HCT116 (cell line): ENCODE results near the gene ZBED2. TPM values are rescaled to one million over a fixed set of nuclear protein-coding genes. Genes with fewer than 3 reads are reported as not detected.

ENCODE experiments used
- ATAC-seq: fragments of 200-7000 bp; cut with Tn5 transposase; 2 replicates; pipeline ENCODE4 v1.9.1; 2020; ENCODE audit warnings: mild to moderate bottlenecking, moderate library complexity
- BruUV-seq: library from RNA; stranded (reverse); fragments of 400-500 nt; replicated peaks from 2 replicates; lab custom pipeline; 2021; lab: Mats Ljungman, UMichigan
- CTCF ChIA-PET: fragments of 300-600 bp; sonication (Branson Sonifier 250); formaldehyde crosslinking; loops from one replicate; lab custom pipeline; 2021; ENCODE audit warnings: antibody characterized with exemption; lab: Charles Lee
- POLR2A ChIA-PET: fragments of 300-600, 350-600 bp; sonication (Branson Sonifier 250); formaldehyde crosslinking; loops from one replicate; lab custom pipeline; 2021; ENCODE audit warnings: antibody characterized with exemption; lab: Charles Lee
- RAD21 ChIA-PET, 2 experiments: fragments of 300-600 bp; sonication (Branson Sonifier 250); formaldehyde crosslinking; loops; one replicate each; lab custom pipeline; 2023; ENCODE audit warnings: low total read pairs in 2 of 2; ENCODE audit not compliant: uncharacterized antibody in 2 of 2, unreplicated experiment in 2 of 2, low non-redundant PET in 1 of 2; lab: Charles Lee
- DNase-seq: peaks from one replicate; pipeline ENCODE4 v3.0.0-alpha.2; 2010; ENCODE audit warnings: low read depth, low spot score
- H2AFZ ChIP-seq: fragments of 200-600 bp; shearing (Covaris generic), sonication (generic); 2 replicates; pipeline ENCODE4 v1.6.1; 2017; ENCODE audit warnings: low read depth, mixed run types, mixed read lengths, antibody characterized with exemption, low read length; ENCODE audit not compliant: poor library complexity, severe bottlenecking
- H3K27ac ChIP-seq: 2 replicates; pipeline ENCODE4 v1.5.1; 2012; ENCODE audit warnings: low read depth, low read length
- H3K27me3 ChIP-seq: fragments of 200-600 bp; sonication (generic); 2 replicates; pipeline ENCODE4 v1.6.1; 2016; ENCODE audit warnings: mixed run types, low read length, mixed read lengths; ENCODE audit not compliant: insufficient read depth
- H3K36me3 ChIP-seq, 2 experiments: fragments of 200-500 bp in 1 of 2; fragments of 200-600 bp in 1 of 2; sonication (Bioruptor generic) in 1 of 2; sonication (generic) in 1 of 2; 2 replicates each; pipeline versions ENCODE4 v1.5.1 to v1.6.1; 2014 to 2016; ENCODE audit warnings: low read length in 2 of 2, inconsistent platforms in 1 of 2, mixed read lengths in 1 of 2, mixed run types in 1 of 2; ENCODE audit not compliant: insufficient read depth in 2 of 2, control insufficient read depth in 1 of 2
- H3K4me1 ChIP-seq, 2 experiments: fragments of 200-600 bp in 1 of 2; sonication (generic) in 1 of 2; 2 replicates each; pipeline versions ENCODE4 v1.5.1 to v1.6.1; 2012 to 2017; ENCODE audit warnings: low read length in 2 of 2, inconsistent platforms in 1 of 2, mild to moderate bottlenecking in 1 of 2, mixed read lengths in 1 of 2, mixed run types in 1 of 2, moderate library complexity in 1 of 2; ENCODE audit not compliant: insufficient read depth in 2 of 2, control insufficient read depth in 1 of 2
- H3K4me2 ChIP-seq: fragments of 200-600 bp; sonication (generic); 2 replicates; pipeline ENCODE4 v1.6.1; 2017; ENCODE audit warnings: mixed run types, low read length, mixed read lengths
- H3K4me3 ChIP-seq, 2 experiments: fragments of 200-600 bp in 1 of 2; sonication (generic) in 1 of 2; replicated peaks in 1 of 2; 2 replicates each; pipeline ENCODE4 v1.5.1; 2011 to 2016; ENCODE audit warnings: low read length in 2 of 2, control low read depth in 1 of 2, low read depth in 1 of 2, mild to moderate bottlenecking in 1 of 2, mixed read lengths in 1 of 2, mixed run types in 1 of 2
- H3K79me2 ChIP-seq: fragments of 200-600 bp; sonication (generic); 2 replicates; pipeline ENCODE4 v1.6.1; 2017; ENCODE audit warnings: mild to moderate bottlenecking, mixed run types, low read length, moderate library complexity, mixed read lengths; ENCODE audit not compliant: insufficient read depth
- H3K9ac ChIP-seq: fragments of 200-600 bp; sonication (generic); 2 replicates; pipeline ENCODE4 v1.6.1; 2016; ENCODE audit warnings: low read length, mixed read lengths
- H3K9me2 ChIP-seq: fragments of 200-600 bp; sonication (generic), shearing (Covaris generic); 2 replicates; pipeline ENCODE4 v1.6.1; 2017; ENCODE audit warnings: mixed run types, mild to moderate bottlenecking, moderate library complexity; ENCODE audit not compliant: insufficient read depth
- H3K9me3 ChIP-seq, 2 experiments: fragments of 200-500 bp in 1 of 2; fragments of 200-600 bp in 1 of 2; sonication (Bioruptor generic) in 1 of 2; sonication (generic) in 1 of 2; 2 replicates each; pipeline ENCODE4 v1.6.1; 2014 to 2017; ENCODE audit warnings: low read length in 2 of 2, mixed read lengths in 2 of 2, inconsistent platforms in 1 of 2, low read depth in 1 of 2, mild to moderate bottlenecking in 1 of 2, mixed run types in 1 of 2, moderate library complexity in 1 of 2; ENCODE audit not compliant: control insufficient read depth in 1 of 2, insufficient read depth in 1 of 2
- H4K20me1 ChIP-seq: fragments of 200-600 bp; sonication (generic), shearing (Covaris generic); 2 replicates; pipeline ENCODE4 v1.6.1; 2017; ENCODE audit warnings: mixed run types, mild to moderate bottlenecking, moderate library complexity; ENCODE audit not compliant: insufficient read depth
- EGR1 ChIP-seq: IDR thresholded peaks from 2 replicates; pipeline ENCODE4 v1.6.1; 2012; ENCODE audit warnings: low read depth
- ELF1 ChIP-seq: IDR thresholded peaks from 2 replicates; pipeline ENCODE4 v1.6.1; 2012; ENCODE audit warnings: low read depth, borderline replicate concordance
- EZH2 ChIP-seq: fragments of 200-600 bp; sonication (generic); IDR thresholded peaks from 2 replicates; pipeline ENCODE4 v1.6.1; 2017; ENCODE audit warnings: antibody characterized with exemption, mixed run types
- FOSL1 ChIP-seq: IDR thresholded peaks from 2 replicates; pipeline ENCODE4 v1.6.1; 2012; ENCODE audit warnings: low read depth
- POLR2AphosphoS5 ChIP-seq: IDR thresholded peaks from 2 replicates; pipeline ENCODE4 v1.6.1; 2011; ENCODE audit warnings: mild to moderate bottlenecking, low read depth, low read length, moderate library complexity
- RAD21 ChIP-seq: IDR thresholded peaks from 2 replicates; pipeline ENCODE4 v1.6.1; 2012; ENCODE audit warnings: low read depth, mild to moderate bottlenecking
- SIN3A ChIP-seq: IDR thresholded peaks from 2 replicates; pipeline ENCODE4 v1.6.1; 2012; ENCODE audit warnings: low read depth
- SP1 ChIP-seq: IDR thresholded peaks from 2 replicates; pipeline ENCODE4 v1.6.1; 2012; ENCODE audit warnings: low read depth
- SRF ChIP-seq: IDR thresholded peaks from 2 replicates; pipeline ENCODE4 v1.6.1; 2012; ENCODE audit warnings: low read depth
- ZFX ChIP-seq: fragments of 450-650 bp; IDR thresholded peaks from 2 replicates; pipeline ENCODE4 v1.6.1; 2017
- intact Hi-C: fragments of 100-400 bp; cut with micrococcal nuclease; formaldehyde crosslinking; loops from 2 replicates; pipeline ENCODE4 v1.10.0; 2022
- total RNA-seq: library from RNA; stranded (reverse); gene quantifications from one replicate; pipeline ENCODE4 v1.2.1, GENCODE V29; 2021; ENCODE audit not compliant: unreplicated experiment
- TF ChIP-seq, protein P1 (sequence below): IDR thresholded peaks from 2 replicates; pipeline ENCODE4 v1.6.1; 2012
- TF ChIP-seq, protein P2 (sequence below): IDR thresholded peaks from 2 replicates; pipeline ENCODE4 v1.6.1; 2012; ENCODE audit warnings: low read depth

ZBED2 gene
- total RNA-seq, 1 experiment from 2014 or later: 16.1 TPM

DNA sequence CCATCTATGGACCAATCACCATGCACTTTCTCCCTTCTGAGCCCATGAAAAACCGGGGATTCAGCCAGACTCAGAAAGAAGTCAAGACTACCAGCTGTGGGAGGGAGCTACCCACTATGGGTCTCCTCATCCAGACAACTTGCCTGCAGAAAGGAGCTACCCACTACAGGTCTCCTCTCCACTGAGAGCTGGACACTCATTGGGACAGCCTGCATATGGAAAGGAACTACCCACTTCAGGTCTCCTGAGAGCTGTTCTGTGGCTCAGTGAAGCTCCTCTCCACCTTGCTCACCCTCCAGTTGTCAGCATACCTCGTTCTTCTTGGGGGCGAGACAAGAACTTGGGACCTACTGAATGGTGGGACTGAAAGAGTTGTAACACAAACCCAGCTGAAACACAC, 22.3 kb upstream of the ZBED2 start:
- Histone ChIP-seq H3K27me3 (no peaks in the 10 kb centered on the region), H4K20me1 (no peaks in the 10 kb centered on the region), H3K4me1 (peaks cover 0 to 24% of the 10 kb centered on the region in 2 experiments; a peak in 2 of 4 replicates), H3K9me2 (no peaks in the 10 kb centered on the region), H3K9me3 (peaks cover 0 to 14% of the 10 kb centered on the region in 2 experiments; a peak in 1 of 4 replicates), H3K9ac (no peak overlapping the region)
- CTCF ChIA-PET: no interaction called here
- RAD21 ChIA-PET: no interaction called here
- no TSS peak for BruUV-seq
- POLR2A ChIA-PET: no interaction called here
- TF ChIP-seq FOSL1: no peak
- no peak for TF ChIP-seq EGR1
- TF ChIP-seq SIN3A: no peak
- TF ChIP-seq SP1: no peak
- TF ChIP-seq, protein P1, sequence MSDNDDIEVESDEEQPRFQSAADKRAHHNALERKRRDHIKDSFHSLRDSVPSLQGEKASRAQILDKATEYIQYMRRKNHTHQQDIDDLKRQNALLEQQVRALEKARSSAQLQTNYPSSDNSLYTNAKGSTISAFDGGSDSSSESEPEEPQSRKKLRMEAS: no peak
- no peak for TF ChIP-seq POLR2AphosphoS5
- no peak for TF ChIP-seq SRF
- TF ChIP-seq, protein P2, sequence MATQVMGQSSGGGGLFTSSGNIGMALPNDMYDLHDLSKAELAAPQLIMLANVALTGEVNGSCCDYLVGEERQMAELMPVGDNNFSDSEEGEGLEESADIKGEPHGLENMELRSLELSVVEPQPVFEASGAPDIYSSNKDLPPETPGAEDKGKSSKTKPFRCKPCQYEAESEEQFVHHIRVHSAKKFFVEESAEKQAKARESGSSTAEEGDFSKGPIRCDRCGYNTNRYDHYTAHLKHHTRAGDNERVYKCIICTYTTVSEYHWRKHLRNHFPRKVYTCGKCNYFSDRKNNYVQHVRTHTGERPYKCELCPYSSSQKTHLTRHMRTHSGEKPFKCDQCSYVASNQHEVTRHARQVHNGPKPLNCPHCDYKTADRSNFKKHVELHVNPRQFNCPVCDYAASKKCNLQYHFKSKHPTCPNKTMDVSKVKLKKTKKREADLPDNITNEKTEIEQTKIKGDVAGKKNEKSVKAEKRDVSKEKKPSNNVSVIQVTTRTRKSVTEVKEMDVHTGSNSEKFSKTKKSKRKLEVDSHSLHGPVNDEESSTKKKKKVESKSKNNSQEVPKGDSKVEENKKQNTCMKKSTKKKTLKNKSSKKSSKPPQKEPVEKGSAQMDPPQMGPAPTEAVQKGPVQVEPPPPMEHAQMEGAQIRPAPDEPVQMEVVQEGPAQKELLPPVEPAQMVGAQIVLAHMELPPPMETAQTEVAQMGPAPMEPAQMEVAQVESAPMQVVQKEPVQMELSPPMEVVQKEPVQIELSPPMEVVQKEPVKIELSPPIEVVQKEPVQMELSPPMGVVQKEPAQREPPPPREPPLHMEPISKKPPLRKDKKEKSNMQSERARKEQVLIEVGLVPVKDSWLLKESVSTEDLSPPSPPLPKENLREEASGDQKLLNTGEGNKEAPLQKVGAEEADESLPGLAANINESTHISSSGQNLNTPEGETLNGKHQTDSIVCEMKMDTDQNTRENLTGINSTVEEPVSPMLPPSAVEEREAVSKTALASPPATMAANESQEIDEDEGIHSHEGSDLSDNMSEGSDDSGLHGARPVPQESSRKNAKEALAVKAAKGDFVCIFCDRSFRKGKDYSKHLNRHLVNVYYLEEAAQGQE: no peak
- no peak for TF ChIP-seq ELF1
- TF ChIP-seq ZFX: no peak
- TF ChIP-seq EZH2: no peak
- no peak for TF ChIP-seq RAD21
- TF ChIP-seq, all 23 proteins: peak for 0
- Histone ChIP-seq H3K36me3 (no peaks in the 10 kb centered on the region), H3K4me3 (no peak overlapping the region), H2AFZ (no peak overlapping the region), H3K27ac (no peak overlapping the region), H3K4me2 (no peak overlapping the region), H3K79me2 (no peaks in the 10 kb centered on the region)
- DNase-seq (no peak), ATAC-seq (no peak)
- intact Hi-C loops: no loop called here
